Naive B cell (primary cell): ENCODE measurements around the gene PPIP5K1. TPM values are rescaled to one million over a fixed set of nuclear protein-coding genes. Genes with fewer than 3 reads are reported as not detected.

Experiments
- ATAC-seq, 2 donors: fragments of 150-1000 bp; cut with Tn5 transposase; 2 replicates each; pipeline ENCODE4 v1.10.0; 2021; ENCODE audit warnings: low read depth in 2 of 2, mild to moderate bottlenecking in 2 of 2, moderate library complexity in 2 of 2
- DNase-seq: peaks from one replicate; pipeline ENCODE4 v3.0.0; 2022
- H3K27ac Mint-ChIP-seq, 6 donors: one replicate each; pipeline ENCODE4 v1.8.0; 2020 to 2022; ENCODE audit warnings: mild to moderate bottlenecking in 6 of 6, mixed read lengths in 6 of 6, moderate library complexity in 5 of 6, inconsistent platforms in 2 of 6
- H3K27me3 Mint-ChIP-seq, 3 donors: one replicate each; pipeline ENCODE4 v1.8.0; 2021 to 2022; ENCODE audit warnings: mixed read lengths in 3 of 3, mild to moderate bottlenecking in 1 of 3
- H3K36me3 Mint-ChIP-seq, 2 donors: one replicate each; pipeline ENCODE4 v1.8.0; 2020 to 2022; ENCODE audit warnings: mixed read lengths in 2 of 2, inconsistent platforms in 1 of 2, mild to moderate bottlenecking in 1 of 2
- H3K4me1 Mint-ChIP-seq, 3 donors: one replicate each; pipeline ENCODE4 v1.8.0; 2020 to 2022; ENCODE audit warnings: mixed read lengths in 3 of 3, inconsistent platforms in 1 of 3, mild to moderate bottlenecking in 1 of 3, moderate library complexity in 1 of 3
- H3K4me3 Mint-ChIP-seq, 8 donors: one replicate each; pipeline ENCODE4 v1.8.0; 2020 to 2022; ENCODE audit warnings: mild to moderate bottlenecking in 8 of 8, mixed read lengths in 8 of 8, moderate library complexity in 8 of 8, inconsistent platforms in 2 of 8
- H3K9me3 Mint-ChIP-seq, 7 donors: one replicate each; pipeline ENCODE4 v1.8.0; 2020 to 2022; ENCODE audit warnings: mixed read lengths in 7 of 7, mild to moderate bottlenecking in 5 of 7, inconsistent platforms in 2 of 7, moderate library complexity in 1 of 7
- polyA plus RNA-seq, 6 donors: library from polyadenylated mRNA; unstranded; fragments of 300-500 nt; fragmentation: Illumina TruSeq; gene quantifications; one replicate each; pipeline ENCODE4 v1.2.3, GENCODE V29; 2021; ENCODE audit warnings: low read depth in 6 of 6

The PPIP5K1 gene
- polyA plus RNA-seq, 6 donors from 2014 or later: 4.2 to 19.9 (median 6.5) TPM

DNA sequence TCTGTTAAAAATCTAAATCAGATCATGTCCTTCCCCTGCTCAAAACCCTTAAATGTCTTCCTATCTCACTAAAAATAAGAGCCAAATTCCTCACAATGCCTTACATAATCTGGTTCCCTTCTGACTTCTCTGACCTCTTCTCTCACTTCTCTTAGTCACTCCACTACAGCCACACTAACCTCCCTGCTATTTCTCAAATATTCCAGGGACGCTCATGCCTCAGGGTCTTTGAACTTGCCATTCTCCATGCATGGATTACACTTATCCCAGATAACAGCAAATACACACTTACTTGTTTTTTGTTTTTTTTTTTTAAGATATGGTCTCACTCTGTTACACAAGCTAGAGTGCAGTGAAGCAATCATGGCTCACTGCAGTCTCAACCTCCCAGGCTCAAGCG, 105.6 kb downstream of the PPIP5K1 start:
- Mint-ChIP-seq H3K4me1 (peaks cover 12 to 21% (median 16%) of the 10 kb centered on the region in 3 donors), H3K4me3 (no peak overlapping the region), H3K27ac (peak overlapping the region in 2 of 6 donors; percentile 1 to 21), H3K36me3 (peaks cover 0 to 7% of the 10 kb centered on the region in 2 donors), H3K27me3 (no peaks in the 10 kb centered on the region), H3K9me3 (no peaks in the 10 kb centered on the region)
- no peak for DNase-seq
- no peak for ATAC-seq

Other genes starting within 250 kb of the PPIP5K1 start
- gene ZSCAN29, start 219.2 kb downstream of the PPIP5K1 start, polyA plus RNA-seq: 10 to 100 TPM in 2 of 6 donors, 1 to 10 TPM in 4; 3.9 to 14.2 (median 9.7) TPM
- gene TUBGCP4, start 219.1 kb downstream of the PPIP5K1 start, polyA plus RNA-seq: 10 to 100 TPM in 5 of 6 donors, 1 to 10 TPM in 1; 3.1 to 16.5 (median 11.3) TPM
- gene TP53BP1, start 97.1 kb downstream of the PPIP5K1 start, polyA plus RNA-seq: 10 to 100 TPM in 4 of 6 donors, 1 to 10 TPM in 2; 9.2 to 13.7 (median 11.4) TPM
- under 1 TPM in 3 of 6 donors, not detected in 3; 0.03 to 0.29 (median 0.05) TPM for gene MAP1A, start 72.6 kb downstream of the PPIP5K1 start, polyA plus RNA-seq
- gene CKMT1B, start 3.8 kb upstream of the PPIP5K1 start, polyA plus RNA-seq: not detected
- gene STRC, start 28.6 kb upstream of the PPIP5K1 start, polyA plus RNA-seq: not detected
- gene CATSPER2, start 58.6 kb upstream of the PPIP5K1 start, polyA plus RNA-seq: 1 to 10 TPM in 3 of 6 donors, under 1 TPM in 3; 0.21 to 1.3 (median 0.70) TPM
- gene CKMT1A, start 103.7 kb upstream of the PPIP5K1 start, polyA plus RNA-seq: not detected
- 100 to 1,000 TPM; 251 to 358 (median 278) TPM for gene PDIA3, start 156.2 kb upstream of the PPIP5K1 start, polyA plus RNA-seq
- gene ELL3, start 186.8 kb upstream of the PPIP5K1 start, polyA plus RNA-seq: 10 to 100 TPM; 23.1 to 42.3 (median 36.2) TPM
- 1,000 to 10,000 TPM; 1,669 to 2,243 (median 1,811) TPM for gene SERF2, start 202.1 kb upstream of the PPIP5K1 start, polyA plus RNA-seq
- 1 to 10 TPM in 5 of 6 donors, under 1 TPM in 1; 0.52 to 3.0 (median 2.0) TPM for gene SERINC4, start 210.0 kb upstream of the PPIP5K1 start, polyA plus RNA-seq
- 10 to 100 TPM; 11.4 to 19.4 (median 13.6) TPM for gene HYPK, start 210.4 kb upstream of the PPIP5K1 start, polyA plus RNA-seq
- gene MFAP1, start 234.5 kb upstream of the PPIP5K1 start, polyA plus RNA-seq: 10 to 100 TPM in 3 of 6 donors, 1 to 10 TPM in 3; 7.2 to 17.0 (median 10.8) TPM
- 1 to 10 TPM; 2.8 to 7.8 (median 6.0) TPM for gene WDR76, start 236.8 kb upstream of the PPIP5K1 start, polyA plus RNA-seq